Breast epithelium (tissue), 4 donors: ENCODE data around the gene MCUB. TPM values are rescaled to one million over a fixed set of nuclear protein-coding genes. Genes with fewer than 3 reads are reported as not detected.
"Not testable (repeated sequence)": the region's sequence is repeated elsewhere in the genome, so short reads cannot be mapped to it uniquely, and the experiment has no call there.

Experiments
- DNase-seq, 2 donors: peaks; one replicate each; pipeline ENCODE4 v3.0.0-alpha.2; 2019; ENCODE audit warnings: low spot score in 2 of 2
- H3K27ac ChIP-seq, 2 donors: fragments of 200-600 bp; sonication (generic) in 1 of 2; one replicate each; pipeline ENCODE4 v1.5.1; 2016 to 2019; ENCODE audit warnings: mild to moderate bottlenecking in 1 of 2
- H3K27me3 ChIP-seq, 2 donors: fragments of 200-600 bp; sonication (generic) in 1 of 2; one replicate each; pipeline versions ENCODE4 v1.5.1 to v1.6.0; 2017 to 2019; ENCODE audit warnings: control low read depth in 1 of 2, mild to moderate bottlenecking in 1 of 2
- H3K36me3 ChIP-seq: fragments of 200-600 bp; one replicate; pipeline ENCODE4 v1.5.1; 2019
- H3K4me1 ChIP-seq, 2 donors: fragments of 200-600 bp; sonication (generic); one replicate each; pipeline ENCODE4 v1.5.1; 2016 to 2019; ENCODE audit warnings: control low read depth in 1 of 2
- H3K4me3 ChIP-seq, 3 donors: fragments of 200-600 bp; sonication (generic); 1 replicate in 2 of 3; 2 replicates in 1 of 3; pipeline ENCODE4 v1.5.1; 2016 to 2019; ENCODE audit warnings: mild to moderate bottlenecking in 3 of 3, moderate library complexity in 2 of 3
- H3K9me3 ChIP-seq, 2 donors: fragments of 200-600 bp; sonication (generic) in 1 of 2; one replicate each; pipeline ENCODE4 v1.5.1; 2016 to 2019; ENCODE audit warnings: control low read depth in 1 of 2
- POLR2A ChIP-seq: fragments of 450-650 bp; IDR thresholded peaks from one replicate; pipeline ENCODE4 v1.6.1; 2016; ENCODE audit warnings: antibody characterized with exemption, mild to moderate bottlenecking, moderate library complexity
- POLR2AphosphoS5 ChIP-seq, 3 donors: sonication (generic); formaldehyde crosslinking; IDR thresholded peaks; one replicate each; pipeline ENCODE4 v1.6.1; 2017; ENCODE audit warnings: antibody characterized with exemption in 3 of 3
- intact Hi-C: fragments of 100-400 bp; cut with DNase I; formaldehyde crosslinking; loops from one replicate; pipeline ENCODE4 v1.15.1; 2023; ENCODE audit warnings: low total_unique reads
- total RNA-seq, 3 donors: library from RNA; depleted of rRNA; stranded (reverse); fragments of >200 nt; gene quantifications; one replicate each; pipeline ENCODE4 v1.1.0, GENCODE V29; 2016
- TF ChIP-seq, protein P1 (sequence below), 3 donors: fragments of 450-650 bp; IDR thresholded peaks; one replicate each; pipeline ENCODE4 v1.5.1; 2016 to 2017; ENCODE audit warnings: antibody characterized with exemption in 3 of 3, mild to moderate bottlenecking in 3 of 3, moderate library complexity in 3 of 3

Gene MCUB
- total RNA-seq, 3 donors from 2014 or later: 16.4 to 29.4 (median 26.5) TPM

DNA sequence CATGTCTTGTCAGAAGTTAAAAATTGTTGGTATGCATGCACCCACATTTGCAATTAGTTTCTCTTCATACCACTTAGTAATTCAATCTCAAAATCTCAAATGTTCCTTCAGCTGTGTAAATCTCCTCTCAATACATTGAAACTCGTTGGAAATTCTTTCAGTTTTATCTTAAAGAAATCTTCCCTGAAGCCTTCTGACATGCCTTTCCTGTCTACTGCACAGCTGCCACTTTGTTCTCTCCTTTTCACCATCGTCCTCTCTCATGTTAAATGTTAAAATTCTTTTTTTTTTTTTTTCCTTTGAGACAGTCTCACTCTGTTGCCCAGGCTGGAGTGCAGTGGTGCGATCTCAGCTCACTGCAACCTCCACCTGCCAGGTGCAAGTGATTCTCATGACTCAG is 30.9 kb downstream of the MCUB start:
- Histone ChIP-seq H3K27me3 (no peaks in the 10 kb centered on the region), H3K4me3 (no peak overlapping the region), H3K27ac (no peak overlapping the region), H3K36me3 (no peaks in the 10 kb centered on the region), H3K9me3 (peaks cover 0 to 5% of the 10 kb centered on the region in 2 donors), H3K4me1 (no peaks in the 10 kb centered on the region)
- TF ChIP-seq, protein P1, sequence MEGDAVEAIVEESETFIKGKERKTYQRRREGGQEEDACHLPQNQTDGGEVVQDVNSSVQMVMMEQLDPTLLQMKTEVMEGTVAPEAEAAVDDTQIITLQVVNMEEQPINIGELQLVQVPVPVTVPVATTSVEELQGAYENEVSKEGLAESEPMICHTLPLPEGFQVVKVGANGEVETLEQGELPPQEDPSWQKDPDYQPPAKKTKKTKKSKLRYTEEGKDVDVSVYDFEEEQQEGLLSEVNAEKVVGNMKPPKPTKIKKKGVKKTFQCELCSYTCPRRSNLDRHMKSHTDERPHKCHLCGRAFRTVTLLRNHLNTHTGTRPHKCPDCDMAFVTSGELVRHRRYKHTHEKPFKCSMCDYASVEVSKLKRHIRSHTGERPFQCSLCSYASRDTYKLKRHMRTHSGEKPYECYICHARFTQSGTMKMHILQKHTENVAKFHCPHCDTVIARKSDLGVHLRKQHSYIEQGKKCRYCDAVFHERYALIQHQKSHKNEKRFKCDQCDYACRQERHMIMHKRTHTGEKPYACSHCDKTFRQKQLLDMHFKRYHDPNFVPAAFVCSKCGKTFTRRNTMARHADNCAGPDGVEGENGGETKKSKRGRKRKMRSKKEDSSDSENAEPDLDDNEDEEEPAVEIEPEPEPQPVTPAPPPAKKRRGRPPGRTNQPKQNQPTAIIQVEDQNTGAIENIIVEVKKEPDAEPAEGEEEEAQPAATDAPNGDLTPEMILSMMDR (IDR thresholded peaks at IDR 0.05): no peak
- TF ChIP-seq POLR2A (no peak), POLR2AphosphoS5 (IDR thresholded peaks at IDR 0.05) (no peak)
- intact Hi-C loops: no loop called here
- DNase-seq: no peak

- TF ChIP-seq POLR2A: no peak
- TF ChIP-seq POLR2AphosphoS5 (IDR thresholded peaks at IDR 0.05): no peak
- TF ChIP-seq, protein P1 (IDR thresholded peaks at IDR 0.05): no peak
- Histone ChIP-seq H3K27ac (no peak overlapping the region), H3K4me3 (no peak overlapping the region), H3K36me3 (no peaks in the 10 kb centered on the region), H3K4me1 (no peaks in the 10 kb centered on the region), H3K9me3 (no peaks in the 10 kb centered on the region), H3K27me3 (no peaks in the 10 kb centered on the region)
- intact Hi-C loops: no loop called here
- no peak for DNase-seq
Measured at GRCh38 chr4:109592367-109592766, 32.3 kb downstream of the MCUB start.

DNA sequence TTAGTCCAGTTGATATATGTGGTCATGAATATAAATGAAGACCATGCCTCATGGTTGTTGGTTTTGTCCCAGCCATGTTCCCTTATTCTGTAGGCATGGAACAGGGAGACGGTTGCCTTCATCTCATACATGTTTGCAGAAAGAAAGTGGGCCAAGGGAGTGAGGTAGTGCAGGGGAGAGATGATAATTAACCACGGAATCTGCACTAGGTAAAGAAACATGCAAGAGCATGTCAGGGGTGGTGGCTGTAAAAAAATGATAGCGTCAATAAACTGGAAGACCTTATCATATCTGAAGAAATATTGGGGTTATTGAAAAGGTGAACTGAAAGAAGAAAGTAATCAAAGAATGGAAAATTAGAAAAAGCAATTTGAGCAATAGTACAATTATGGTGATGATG is 35.1 kb downstream of the MCUB start:
- H3K9me3 ChIP-seq, H3K4me3 ChIP-seq, H3K27ac ChIP-seq, DNase-seq, H3K27me3 ChIP-seq, intact Hi-C loops, H3K4me1 ChIP-seq, H3K36me3 ChIP-seq: not testable (repeated sequence)

GRCh38 chr4:109596420-109597085 is 36.5 kb downstream of the MCUB start:
- H3K27me3 ChIP-seq, H3K9me3 ChIP-seq, intact Hi-C loops, H3K27ac ChIP-seq, H3K4me1 ChIP-seq, H3K4me3 ChIP-seq, DNase-seq, H3K36me3 ChIP-seq: not testable (repeated sequence)

DNA sequence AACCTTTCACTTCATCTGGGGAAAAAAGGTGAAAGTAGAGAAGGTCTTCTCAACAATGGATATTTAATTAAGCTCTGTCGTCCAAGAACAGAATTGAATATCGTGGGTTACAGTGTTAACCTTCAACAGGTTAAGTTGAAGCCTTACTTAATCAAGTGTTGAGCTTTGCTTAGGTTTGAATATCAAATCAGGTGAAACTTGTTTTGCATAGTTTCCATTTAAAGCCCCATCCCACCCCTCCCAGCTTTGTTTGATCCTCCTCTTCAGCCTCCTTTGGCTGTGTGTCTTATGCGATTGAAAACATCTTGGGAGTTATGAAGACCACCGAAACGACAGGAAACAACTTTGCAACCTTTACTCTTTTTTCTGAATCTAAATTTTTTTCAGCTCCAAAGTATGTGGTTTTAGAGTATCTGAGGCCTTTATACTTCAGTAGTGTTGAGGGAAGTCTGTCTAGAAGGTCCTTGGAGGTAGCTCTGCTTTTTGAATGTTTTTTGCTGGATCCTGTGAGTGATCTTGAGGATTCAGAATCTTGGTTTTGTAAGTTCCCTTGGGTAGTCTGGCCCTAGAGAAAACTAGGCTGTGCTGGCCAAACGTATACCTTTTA is 39.1 kb downstream of the MCUB start:
- Histone ChIP-seq H3K27ac (no peak overlapping the region), H3K4me3 (no peak overlapping the region), H3K36me3 (no peaks in the 10 kb centered on the region), H3K27me3 (no peaks in the 10 kb centered on the region), H3K4me1 (no peaks in the 10 kb centered on the region), H3K9me3 (peaks cover 4 to 6% of the 10 kb centered on the region in 2 donors)
- TF ChIP-seq, protein P1 (IDR thresholded peaks at IDR 0.05): no peak
- TF ChIP-seq POLR2A (no peak), POLR2AphosphoS5 (IDR thresholded peaks at IDR 0.05) (no peak)
- no peak for DNase-seq
- intact Hi-C loops: no loop called here

GRCh38 chr4:109600431-109600830 is 40.4 kb downstream of the MCUB start:
- H3K27me3 ChIP-seq: no peaks in the 10 kb centered on the region

More at GRCh38 chr4:109600431-109600830, 40.4 kb downstream of the MCUB start:
- Histone ChIP-seq H3K27ac (no peak overlapping the region), H3K9me3 (peaks cover 4 to 6% of the 10 kb centered on the region in 2 donors), H3K36me3 (no peaks in the 10 kb centered on the region), H3K4me1 (no peaks in the 10 kb centered on the region), H3K4me3 (no peak overlapping the region)
- TF ChIP-seq, protein P1 (IDR thresholded peaks at IDR 0.05): no peak
- no peak for TF ChIP-seq POLR2A
- no peak for TF ChIP-seq POLR2AphosphoS5 (IDR thresholded peaks at IDR 0.05)
- intact Hi-C loops: no loop called here
- DNase-seq: no peak
